Tibial nerve (tissue), 4 donors: ENCODE data around the gene STOM.
A peak's percentile ranks its signal among the peaks of the same experiment; 100 is the strongest.

Experiments used
- EP300 ChIP-seq, 2 donors: sonication (generic); formaldehyde crosslinking; IDR thresholded peaks; one replicate each; pipeline ENCODE4 v1.6.1; 2017; ENCODE audit warnings: antibody characterized with exemption in 2 of 2, mild to moderate bottlenecking in 1 of 2
- TF ChIP-seq, protein P1 (sequence below), 5 experiments: fragments of 200-600 bp in 3 of 5; fragments of 450-650 bp in 2 of 5; sonication (generic) in 3 of 5; IDR thresholded peaks; one replicate each; pipeline ENCODE4 v1.5.1; 2016 to 2019; ENCODE audit warnings: antibody characterized with exemption in 5 of 5, mild to moderate bottlenecking in 3 of 5, moderate library complexity in 2 of 5

DNA sequence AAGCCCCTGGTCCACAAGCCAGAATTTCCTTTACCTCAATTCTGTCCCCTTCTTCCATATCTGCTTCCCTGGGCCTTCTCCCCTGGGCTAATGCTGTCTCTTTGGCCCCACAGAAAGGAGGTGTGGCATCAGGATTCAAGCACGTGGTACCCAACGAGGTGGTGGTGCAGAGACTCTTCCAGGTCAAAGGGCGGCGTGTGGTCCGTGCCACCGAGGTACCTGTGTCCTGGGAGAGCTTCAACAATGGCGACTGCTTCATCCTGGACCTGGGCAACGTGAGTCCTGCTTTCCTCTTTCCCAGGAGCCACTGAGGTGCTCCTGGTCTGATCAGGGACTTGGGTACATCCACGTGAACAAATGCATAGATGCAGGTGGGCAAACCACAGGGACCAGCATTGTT is 59.5 kb downstream of the STOM start:
- TF ChIP-seq, protein P1, sequence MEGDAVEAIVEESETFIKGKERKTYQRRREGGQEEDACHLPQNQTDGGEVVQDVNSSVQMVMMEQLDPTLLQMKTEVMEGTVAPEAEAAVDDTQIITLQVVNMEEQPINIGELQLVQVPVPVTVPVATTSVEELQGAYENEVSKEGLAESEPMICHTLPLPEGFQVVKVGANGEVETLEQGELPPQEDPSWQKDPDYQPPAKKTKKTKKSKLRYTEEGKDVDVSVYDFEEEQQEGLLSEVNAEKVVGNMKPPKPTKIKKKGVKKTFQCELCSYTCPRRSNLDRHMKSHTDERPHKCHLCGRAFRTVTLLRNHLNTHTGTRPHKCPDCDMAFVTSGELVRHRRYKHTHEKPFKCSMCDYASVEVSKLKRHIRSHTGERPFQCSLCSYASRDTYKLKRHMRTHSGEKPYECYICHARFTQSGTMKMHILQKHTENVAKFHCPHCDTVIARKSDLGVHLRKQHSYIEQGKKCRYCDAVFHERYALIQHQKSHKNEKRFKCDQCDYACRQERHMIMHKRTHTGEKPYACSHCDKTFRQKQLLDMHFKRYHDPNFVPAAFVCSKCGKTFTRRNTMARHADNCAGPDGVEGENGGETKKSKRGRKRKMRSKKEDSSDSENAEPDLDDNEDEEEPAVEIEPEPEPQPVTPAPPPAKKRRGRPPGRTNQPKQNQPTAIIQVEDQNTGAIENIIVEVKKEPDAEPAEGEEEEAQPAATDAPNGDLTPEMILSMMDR (IDR thresholded peaks at IDR 0.05) = no peak
- TF ChIP-seq EP300 (IDR thresholded peaks at IDR 0.05) = peak in 1 of 2 donors; percentile 20
